NT2/D1 (cell line): ENCODE results near the gene NPBWR2.
"Not testable (repeated sequence)": the region's sequence is repeated elsewhere in the genome, so short reads cannot be mapped to it uniquely, and the experiment has no call there.

Experiments
- DNase-seq: peaks from one replicate; pipeline ENCODE4 v3.0.0-alpha.2; 2011; ENCODE audit warnings: low read depth, low spot score
- H3K27me3 ChIP-seq: 2 replicates; pipeline ENCODE4 v1.6.0; 2011; ENCODE audit warnings: mild to moderate bottlenecking; ENCODE audit not compliant: insufficient read length, insufficient read depth
- H3K36me3 ChIP-seq: 2 replicates; pipeline ENCODE4 v1.6.1; 2011; ENCODE audit warnings: mild to moderate bottlenecking, low read length, mixed read lengths; ENCODE audit not compliant: insufficient read depth, insufficient read length
- H3K4me1 ChIP-seq: 2 replicates; pipeline ENCODE4 v1.5.1; 2011; ENCODE audit not compliant: insufficient read depth, insufficient read length
- H3K4me3 ChIP-seq: 2 replicates; pipeline ENCODE4 v1.5.1; 2011; ENCODE audit warnings: low read depth; ENCODE audit not compliant: insufficient read length
- H3K9ac ChIP-seq: 2 replicates; pipeline ENCODE4 v1.6.0; 2011; ENCODE audit warnings: low read depth; ENCODE audit not compliant: insufficient read length
- H3K9me3 ChIP-seq: 2 replicates; pipeline ENCODE4 v1.5.1; 2011; ENCODE audit warnings: mild to moderate bottlenecking, low read length; ENCODE audit not compliant: insufficient read depth
- SUZ12 ChIP-seq: IDR thresholded peaks from 2 replicates; pipeline ENCODE4 v1.6.1; 2011; ENCODE audit not compliant: insufficient read length, insufficient read depth; ENCODE audit errors: extremely low read depth
- YY1 ChIP-seq: IDR thresholded peaks from 2 replicates; pipeline ENCODE4 v1.6.1; 2011; ENCODE audit not compliant: insufficient read length, insufficient read depth
- ZNF274 ChIP-seq: IDR thresholded peaks from 2 replicates; pipeline ENCODE4 v1.6.1; 2011; ENCODE audit warnings: mild to moderate bottlenecking, low read depth, low read length

NPBWR2 gene

GRCh38 chr20:64140956-64141355 is 33.6 kb upstream of the NPBWR2 start:
- peaks cover 14% of the 10 kb centered on the region for H3K4me1 ChIP-seq
- H3K36me3 ChIP-seq = no peaks in the 10 kb centered on the region

GRCh38 chr20:64140061-64140931 is 32.9 kb upstream of the NPBWR2 start:
- H3K27me3 ChIP-seq = no peaks in the 10 kb centered on the region
- peaks cover 11% of the 10 kb centered on the region for H3K4me1 ChIP-seq
- TF ChIP-seq SUZ12 = no peak
- H3K9ac ChIP-seq = peak overlapping the region; percentile 51
- DNase-seq = no peak
- no peaks in the 10 kb centered on the region for H3K36me3 ChIP-seq
- no peak overlapping the region for H3K4me3 ChIP-seq
- H3K9me3 ChIP-seq = peaks cover 18% of the 10 kb centered on the region

More at GRCh38 chr20:64140956-64141355, 33.6 kb upstream of the NPBWR2 start:
- Histone ChIP-seq H3K9ac (peak overlapping the region; percentile 36), H3K27me3 (no peaks in the 10 kb centered on the region), H3K4me3 (no peak overlapping the region), H3K9me3 (peaks cover 24% of the 10 kb centered on the region)
- TF ChIP-seq SUZ12 (no peak), YY1 (no peak), ZNF274 (no peak)
- DNase-seq = no peak

DNA sequence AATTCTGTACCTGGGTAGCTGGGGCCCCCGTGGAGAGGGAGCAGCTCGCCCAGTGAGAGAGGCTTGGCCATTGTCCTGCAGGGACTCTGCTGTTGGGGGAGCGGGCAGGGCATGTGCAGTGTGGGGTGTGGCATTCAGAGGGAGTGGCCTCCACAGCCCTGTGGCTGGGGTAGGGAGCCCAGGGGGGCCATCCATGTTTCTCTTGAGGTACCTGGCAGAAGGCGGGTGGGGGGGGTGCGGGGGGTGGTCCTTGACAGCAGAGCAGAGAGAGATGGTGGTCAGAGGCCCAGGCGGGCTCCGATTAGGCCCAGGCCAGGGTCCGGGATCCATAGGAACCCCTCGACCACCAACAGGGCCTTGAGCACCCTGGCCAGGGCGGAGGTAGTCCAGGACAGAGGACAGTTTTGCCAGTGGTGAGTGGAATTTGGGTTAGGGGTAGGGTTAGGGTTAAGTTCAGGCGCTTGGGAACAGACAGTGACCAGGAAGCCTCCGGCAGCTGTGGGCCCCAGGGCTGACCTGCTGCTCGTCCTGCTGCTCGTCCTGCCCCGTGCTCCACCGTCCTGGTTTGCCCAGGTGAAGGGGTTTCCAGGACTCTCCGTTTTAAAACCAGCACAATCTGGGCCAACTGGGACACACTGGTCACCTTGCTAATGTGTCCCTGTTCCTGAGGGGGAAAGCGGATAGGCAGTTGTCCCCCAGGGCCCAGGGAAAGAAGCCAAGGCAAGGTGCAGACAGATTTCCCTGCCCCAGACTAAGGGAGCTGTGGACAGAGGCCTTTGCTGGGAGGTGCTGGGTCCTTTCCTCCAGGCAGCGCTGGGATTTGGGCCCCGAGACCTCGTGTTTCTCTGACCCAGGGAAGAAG is 32.1 kb upstream of the NPBWR2 start:
- H3K36me3 ChIP-seq = no peaks in the 10 kb centered on the region
- H3K9me3 ChIP-seq = peaks cover 9% of the 10 kb centered on the region
- no peak for TF ChIP-seq YY1
- no peak for TF ChIP-seq SUZ12
- no peak for TF ChIP-seq ZNF274
- DNase-seq = no peak
- H3K4me1 ChIP-seq = peaks cover 11% of the 10 kb centered on the region
- H3K4me3 ChIP-seq = no peak overlapping the region
- H3K9ac ChIP-seq = peak overlapping the region; percentile 51
- H3K27me3 ChIP-seq = no peaks in the 10 kb centered on the region

DNA sequence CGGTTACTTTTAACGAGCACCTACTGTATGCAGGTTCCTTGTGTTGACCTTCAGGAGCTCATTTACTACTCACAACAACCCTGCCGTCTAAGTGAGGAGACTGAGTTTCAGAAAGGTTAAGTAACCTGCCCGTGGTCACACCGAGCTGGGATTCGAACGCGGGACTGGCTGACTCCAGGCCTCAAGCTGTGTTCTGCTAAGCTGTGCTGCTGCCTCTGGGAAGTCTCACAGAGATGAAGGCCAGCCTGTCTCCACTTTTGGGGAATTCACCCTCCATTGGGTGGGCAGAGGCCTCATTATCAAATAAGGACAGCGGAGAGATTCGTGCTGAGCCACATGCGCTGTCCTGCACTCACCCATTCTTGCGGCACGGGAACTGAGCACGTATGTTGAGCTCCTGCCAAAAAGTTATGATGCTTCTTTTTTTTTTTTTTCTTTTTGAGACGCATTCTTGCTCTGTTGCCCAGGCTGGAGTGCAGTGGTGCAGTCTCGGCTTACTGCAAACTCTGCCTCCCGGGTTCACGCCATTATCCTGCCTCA is 31.0 kb upstream of the NPBWR2 start:
- TF ChIP-seq SUZ12 (no peak), ZNF274 (no peak), YY1 (no peak)
- Histone ChIP-seq H3K9me3 (no peaks in the 10 kb centered on the region), H3K27me3 (no peaks in the 10 kb centered on the region), H3K4me3 (no peak overlapping the region), H3K4me1 (peaks cover 11% of the 10 kb centered on the region), H3K36me3 (no peaks in the 10 kb centered on the region), H3K9ac (no peak overlapping the region)
- no peak for DNase-seq

DNA sequence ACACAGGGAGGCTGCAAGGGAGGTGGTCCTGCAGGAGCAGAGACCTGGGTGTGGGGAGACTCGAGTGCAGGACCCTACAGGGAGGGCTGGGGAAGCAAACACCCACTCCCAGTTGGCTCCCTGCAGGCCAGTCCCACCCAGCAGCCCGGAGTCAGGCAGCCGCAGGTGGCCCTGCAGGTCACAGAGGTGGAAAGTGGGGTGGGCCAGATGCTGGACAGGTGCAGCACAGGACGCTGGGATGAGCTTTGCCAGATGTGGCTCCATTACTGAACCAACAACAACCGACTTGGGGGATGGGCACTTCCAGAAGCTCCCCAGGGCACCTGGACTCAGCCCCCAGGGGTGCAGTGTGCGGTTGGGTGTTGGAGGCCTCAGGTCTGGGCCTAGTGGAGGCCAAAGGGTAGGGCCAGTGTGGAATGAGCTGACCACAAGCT is 30.2 kb upstream of the NPBWR2 start:
- Histone ChIP-seq H3K4me1 (peaks cover 11% of the 10 kb centered on the region), H3K9ac (no peak overlapping the region), H3K9me3 (no peaks in the 10 kb centered on the region), H3K27me3 (no peaks in the 10 kb centered on the region), H3K36me3 (no peaks in the 10 kb centered on the region), H3K4me3 (no peak overlapping the region)
- DNase-seq = no peak
- TF ChIP-seq SUZ12 (no peak), ZNF274 (no peak), YY1 (no peak)

- Histone ChIP-seq H3K27me3 (no peaks in the 10 kb centered on the region), H3K4me1 (peaks cover 8% of the 10 kb centered on the region), H3K4me3 (no peak overlapping the region), H3K9me3 (no peaks in the 10 kb centered on the region), H3K9ac (no peak overlapping the region), H3K36me3 (no peaks in the 10 kb centered on the region)
- DNase-seq = no peak
- TF ChIP-seq YY1 = no peak
- TF ChIP-seq SUZ12 = no peak
- no peak for TF ChIP-seq ZNF274
Observed at GRCh38 chr20:64136004-64136710, 28.8 kb upstream of the NPBWR2 start.

DNA sequence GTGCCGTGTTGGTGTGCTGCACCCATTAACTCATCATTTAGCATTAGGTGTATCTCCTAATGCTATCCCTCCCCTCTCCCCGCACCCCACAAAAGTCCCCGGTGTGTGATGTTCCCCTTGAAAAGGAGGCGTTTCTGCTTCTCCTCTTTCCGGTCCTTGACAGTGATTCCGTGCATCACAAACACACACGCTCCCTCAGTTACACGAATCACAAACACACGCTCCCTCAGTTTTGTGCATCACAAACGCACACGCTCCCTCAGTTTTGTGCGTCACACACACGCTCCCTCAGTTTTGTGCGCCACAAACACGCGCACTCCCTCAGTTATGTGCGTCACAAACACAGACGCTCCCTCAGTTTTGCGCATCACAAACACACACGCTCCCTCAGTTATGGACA is 27.4 kb upstream of the NPBWR2 start:
- H3K9me3 ChIP-seq, H3K4me3 ChIP-seq, H3K27me3 ChIP-seq, H3K36me3 ChIP-seq, DNase-seq, H3K4me1 ChIP-seq, H3K9ac ChIP-seq: not testable (repeated sequence)
